Natural killer cell (primary cell): ENCODE data around the gene TMEM198. TPM values are rescaled to one million over a fixed set of nuclear protein-coding genes. Genes with fewer than 3 reads are reported as not detected.

ENCODE experiments used
- ATAC-seq, 3 donors: fragments of 150-1000 bp in 2 of 3; fragments of 200-7000 bp in 1 of 3; cut with Tn5 transposase; 1 replicate in 1 of 3; 2 replicates in 2 of 3; pipeline ENCODE4 v1.10.0; 2021; ENCODE audit warnings: mild to moderate bottlenecking in 2 of 3, moderate library complexity in 2 of 3
- DNase-seq, 2 donors: peaks; one replicate each; pipeline versions ENCODE4 v3.0.0 to v3.0.0-alpha.2; 2013 to 2021; ENCODE audit warnings: mixed read lengths in 1 of 2
- H3K27ac ChIP-seq: one replicate; pipeline ENCODE4 v1.5.1; 2013; ENCODE audit warnings: mild to moderate bottlenecking, low read length
- H3K27me3 ChIP-seq: one replicate; pipeline ENCODE4 v1.6.1; 2013; ENCODE audit warnings: low read length; ENCODE audit not compliant: control insufficient read depth, insufficient read depth
- H3K36me3 ChIP-seq: one replicate; pipeline ENCODE4 v1.6.1; 2013; ENCODE audit warnings: low read length; ENCODE audit not compliant: control insufficient read depth, insufficient read depth
- H3K4me1 ChIP-seq: one replicate; pipeline ENCODE4 v1.6.1; 2013; ENCODE audit warnings: low read length; ENCODE audit not compliant: control insufficient read depth, insufficient read depth
- H3K4me3 ChIP-seq: one replicate; pipeline ENCODE4 v1.5.1; 2013; ENCODE audit warnings: low read length
- H3K9me3 ChIP-seq: one replicate; pipeline ENCODE4 v1.6.1; 2013; ENCODE audit warnings: low read length; ENCODE audit not compliant: control insufficient read depth, insufficient read depth
- H3K27ac Mint-ChIP-seq, 2 donors: one replicate each; pipeline ENCODE4 v1.8.0; 2022; ENCODE audit warnings: mild to moderate bottlenecking in 2 of 2, mixed read lengths in 2 of 2, moderate library complexity in 1 of 2
- H3K27me3 Mint-ChIP-seq, 2 donors: one replicate each; pipeline ENCODE4 v1.8.0; 2022; ENCODE audit warnings: low read depth in 2 of 2, mixed read lengths in 2 of 2
- H3K36me3 Mint-ChIP-seq: one replicate; pipeline ENCODE4 v1.8.0; 2022; ENCODE audit warnings: mixed read lengths
- H3K4me1 Mint-ChIP-seq, 2 donors: one replicate each; pipeline ENCODE4 v1.8.0; 2022; ENCODE audit warnings: mixed read lengths in 2 of 2
- H3K4me3 Mint-ChIP-seq: one replicate; pipeline ENCODE4 v1.8.0; 2022; ENCODE audit warnings: mild to moderate bottlenecking, moderate library complexity, mixed read lengths
- H3K9me3 Mint-ChIP-seq, 2 donors: one replicate each; pipeline ENCODE4 v1.8.0; 2022; ENCODE audit warnings: mixed read lengths in 2 of 2
- WGBS: methylation state at CpG from one replicate; pipeline ENCODE4 v1.1.7; 2013; ENCODE audit warnings: missing lambda C conversion rate; ENCODE audit not compliant: insufficient coverage; 5-methylcytosine and 5-hydroxymethylcytosine counted together
- intact Hi-C: fragments of 100-400 bp; cut with micrococcal nuclease; formaldehyde crosslinking; loops from one replicate; pipeline ENCODE4 v1.14.2; 2022
- total RNA-seq, 4 donors: library from RNA; stranded (reverse); fragments of 120-200 nt in 1 of 4; gene quantifications; one replicate each; pipeline versions ENCODE4 v1.2.3 to v1.2.4, GENCODE V29; 2013 to 2022
- TF ChIP-seq, protein P1 (sequence below): fragments of 200-600 bp; IDR thresholded peaks from one replicate; pipeline ENCODE4 v1.8.0; 2022; ENCODE audit warnings: antibody characterized with exemption

TMEM198 gene
- total RNA-seq, 3 donors from 2014 or later (not counting 1 experiment from before 2014, with no cell fraction given) = 1.7 to 2.3 (median 1.8) TPM

DNA sequence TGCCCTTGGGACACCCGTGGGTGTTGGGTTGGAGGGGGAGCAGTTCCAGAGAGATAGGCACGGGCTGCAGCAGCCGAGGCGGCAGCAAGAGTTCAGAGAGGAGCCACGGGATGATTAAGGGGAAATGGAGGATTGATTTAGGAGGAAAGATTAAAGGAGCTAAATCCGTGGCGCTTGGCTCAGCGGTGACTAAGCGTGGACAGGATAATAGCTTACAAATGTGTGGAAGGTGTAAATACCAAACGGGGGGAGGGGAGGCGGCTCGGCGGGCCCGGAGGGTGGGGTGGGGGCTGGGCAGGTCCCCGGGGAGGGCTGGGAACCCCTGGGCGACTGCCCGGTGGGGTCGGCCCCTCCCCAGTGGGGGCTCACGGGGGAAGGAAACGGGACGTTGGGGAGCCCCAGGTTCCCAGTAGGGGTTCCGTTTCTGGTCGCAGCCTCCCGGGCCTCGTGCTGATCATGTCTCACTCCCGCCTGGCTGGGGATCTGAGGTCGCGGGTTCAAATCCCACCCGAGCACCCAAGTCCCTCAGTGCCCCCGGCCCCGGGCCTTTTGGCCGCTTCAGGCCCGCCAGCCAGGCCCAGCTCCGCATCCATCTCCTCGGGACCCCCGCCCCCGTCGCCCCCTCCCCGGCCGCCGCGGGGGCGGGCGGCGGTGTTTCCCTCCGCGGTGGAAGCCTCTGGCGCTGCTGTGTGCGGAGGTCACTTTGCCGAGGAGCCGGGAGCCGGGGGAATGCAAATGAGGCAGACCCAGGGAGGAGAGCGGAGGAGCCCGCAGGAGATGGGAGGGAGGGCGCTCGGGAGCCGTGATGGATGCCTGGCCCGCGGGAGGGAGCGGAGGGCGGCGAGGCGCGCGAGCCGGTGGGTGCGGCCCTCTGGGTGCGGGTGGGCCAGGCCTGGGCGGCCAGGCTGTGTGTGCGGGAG is 21.5 kb upstream of the TMEM198 start:
- TF ChIP-seq, protein P1, sequence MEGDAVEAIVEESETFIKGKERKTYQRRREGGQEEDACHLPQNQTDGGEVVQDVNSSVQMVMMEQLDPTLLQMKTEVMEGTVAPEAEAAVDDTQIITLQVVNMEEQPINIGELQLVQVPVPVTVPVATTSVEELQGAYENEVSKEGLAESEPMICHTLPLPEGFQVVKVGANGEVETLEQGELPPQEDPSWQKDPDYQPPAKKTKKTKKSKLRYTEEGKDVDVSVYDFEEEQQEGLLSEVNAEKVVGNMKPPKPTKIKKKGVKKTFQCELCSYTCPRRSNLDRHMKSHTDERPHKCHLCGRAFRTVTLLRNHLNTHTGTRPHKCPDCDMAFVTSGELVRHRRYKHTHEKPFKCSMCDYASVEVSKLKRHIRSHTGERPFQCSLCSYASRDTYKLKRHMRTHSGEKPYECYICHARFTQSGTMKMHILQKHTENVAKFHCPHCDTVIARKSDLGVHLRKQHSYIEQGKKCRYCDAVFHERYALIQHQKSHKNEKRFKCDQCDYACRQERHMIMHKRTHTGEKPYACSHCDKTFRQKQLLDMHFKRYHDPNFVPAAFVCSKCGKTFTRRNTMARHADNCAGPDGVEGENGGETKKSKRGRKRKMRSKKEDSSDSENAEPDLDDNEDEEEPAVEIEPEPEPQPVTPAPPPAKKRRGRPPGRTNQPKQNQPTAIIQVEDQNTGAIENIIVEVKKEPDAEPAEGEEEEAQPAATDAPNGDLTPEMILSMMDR = no peak
- Histone ChIP-seq H3K4me3 (no peak overlapping the region), H3K4me1 (peaks cover 2% of the 10 kb centered on the region), H3K36me3 (no peaks in the 10 kb centered on the region), H3K9me3 (no peaks in the 10 kb centered on the region), H3K27me3 (peaks cover 27% of the 10 kb centered on the region), H3K27ac (no peak overlapping the region)
- DNase-seq (no peak), ATAC-seq (no peak)
- Mint-ChIP-seq H3K36me3 (no peaks in the 10 kb centered on the region), H3K9me3 (no peaks in the 10 kb centered on the region), H3K27me3 (peaks cover 66 to 76% of the 10 kb centered on the region in 2 donors), H3K4me1 (peaks cover 0 to 11% of the 10 kb centered on the region in 2 donors), H3K4me3 (no peak overlapping the region), H3K27ac (no peak overlapping the region)
- intact Hi-C loops = no loop called here
- 4% methylated on average over 69 of the region's 70 CpGs for WGBS

DNA sequence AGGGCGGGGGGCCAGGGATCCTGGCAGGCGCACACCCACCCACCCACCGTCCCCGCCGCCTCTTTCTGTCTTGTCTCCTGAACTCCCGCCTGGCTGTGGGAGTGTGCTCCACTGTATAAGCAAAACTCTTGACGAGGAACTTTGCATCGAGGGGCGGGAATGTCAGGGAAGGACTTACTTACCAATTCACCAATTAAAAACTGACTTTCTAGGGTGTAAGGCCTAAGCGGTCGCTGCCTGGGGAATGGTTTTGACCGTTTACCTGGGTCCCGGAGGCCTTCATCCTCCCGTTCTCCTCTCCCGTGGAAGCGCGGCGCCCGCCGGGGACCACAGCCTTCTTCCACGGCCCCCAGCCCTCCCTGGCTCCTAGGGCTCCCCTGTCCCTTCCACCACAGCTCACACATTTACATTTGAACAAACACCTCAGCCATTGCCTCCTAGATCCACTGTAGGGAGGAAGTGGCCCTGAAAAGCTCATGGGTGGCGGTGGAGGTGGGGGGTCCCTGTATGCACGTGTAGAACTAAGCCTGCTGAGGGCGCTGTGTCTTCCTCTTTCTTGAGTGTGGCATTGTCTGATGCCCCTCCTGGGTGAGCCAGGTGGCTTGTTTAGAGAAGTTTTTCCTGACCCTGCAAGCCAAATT is 20.7 kb upstream of the TMEM198 start:
- no peaks in the 10 kb centered on the region for H3K9me3 ChIP-seq
- DNase-seq = no peak
- intact Hi-C loops = no loop called here
- H3K36me3 Mint-ChIP-seq = no peaks in the 10 kb centered on the region
- TF ChIP-seq, protein P1 = no peak
- no peak overlapping the region for H3K4me3 ChIP-seq
- no peak overlapping the region for H3K27ac Mint-ChIP-seq
- H3K4me1 ChIP-seq = peaks cover 2% of the 10 kb centered on the region
- 15% methylated on average over 23 of the region's 24 CpGs for WGBS
- no peak overlapping the region for H3K4me3 Mint-ChIP-seq
- H3K27ac ChIP-seq = no peak overlapping the region
- no peaks in the 10 kb centered on the region for H3K36me3 ChIP-seq
- H3K9me3 Mint-ChIP-seq = no peaks in the 10 kb centered on the region
- H3K27me3 Mint-ChIP-seq = peaks cover 63 to 75% of the 10 kb centered on the region in 2 donors
- peaks cover 0 to 11% of the 10 kb centered on the region in 2 donors for H3K4me1 Mint-ChIP-seq
- ATAC-seq = no peak
- H3K27me3 ChIP-seq = peaks cover 27% of the 10 kb centered on the region

- Histone ChIP-seq H3K27me3 (peaks cover 34% of the 10 kb centered on the region), H3K4me1 (peaks cover 2% of the 10 kb centered on the region), H3K27ac (no peak overlapping the region), H3K4me3 (no peak overlapping the region), H3K9me3 (no peaks in the 10 kb centered on the region), H3K36me3 (no peaks in the 10 kb centered on the region)
- no peak overlapping the region for H3K4me3 Mint-ChIP-seq
- WGBS = 92% methylated on average over 1 of the region's 2 CpGs
- DNase-seq = no peak
- H3K36me3 Mint-ChIP-seq = no peaks in the 10 kb centered on the region
- ATAC-seq = no peak
- H3K4me1 Mint-ChIP-seq = peaks cover 0 to 16% of the 10 kb centered on the region in 2 donors
- TF ChIP-seq, protein P1 = no peak
- intact Hi-C loops = no loop called here
- H3K27me3 Mint-ChIP-seq = peaks cover 67 to 84% of the 10 kb centered on the region in 2 donors
- no peaks in the 10 kb centered on the region for H3K9me3 Mint-ChIP-seq
- H3K27ac Mint-ChIP-seq = no peak overlapping the region
These were observed 19.0 kb upstream of the TMEM198 start for GRCh38 chr2:219524817-219525216.
